Heart left ventricle (tissue), 16 donors: ENCODE results near the gene PLA2G2E. TPM values are rescaled to one million over a fixed set of nuclear protein-coding genes. Genes with fewer than 3 reads are reported as not detected.

Experiments
- ATAC-seq, 4 donors: fragments of 200-7000 bp; cut with Tn5 transposase; one replicate each; pipeline ENCODE4 v1.9.1; 2020 to 2022; ENCODE audit warnings: moderate library complexity in 4 of 4, mild to moderate bottlenecking in 3 of 4, moderate number of reproducible peaks in 1 of 4
- DNase-seq, 5 donors: peaks; one replicate each; pipeline ENCODE4 v3.0.0-alpha.2; 2020
- H3K27ac ChIP-seq, 12 donors: fragments of 200-600 bp; sonication (generic) in 4 of 12; one replicate each; pipeline versions ENCODE4 v1.5.0 to v1.8.0; 2016 to 2022; ENCODE audit warnings: mild to moderate bottlenecking in 2 of 12
- H3K27me3 ChIP-seq, 9 donors: fragments of 200-600 bp; sonication (generic) in 2 of 9; one replicate each; pipeline versions ENCODE4 v1.5.1 to v1.8.0; 2016 to 2022; ENCODE audit warnings: mild to moderate bottlenecking in 3 of 9
- H3K36me3 ChIP-seq, 9 donors: fragments of 200-600 bp; sonication (generic) in 2 of 9; one replicate each; pipeline versions ENCODE4 v1.5.0 to v1.8.0; 2018 to 2022; ENCODE audit warnings: mild to moderate bottlenecking in 2 of 9
- H3K4me1 ChIP-seq, 12 donors: fragments of 200-600 bp; sonication (generic) in 4 of 12; one replicate each; pipeline versions ENCODE4 v1.5.0 to v1.8.0; 2016 to 2022; ENCODE audit warnings: mild to moderate bottlenecking in 3 of 12
- H3K4me3 ChIP-seq, 12 donors: fragments of 200-600 bp; sonication (generic) in 4 of 12; one replicate each; pipeline versions ENCODE4 v1.5.0 to v1.8.0; 2017 to 2022; ENCODE audit warnings: mild to moderate bottlenecking in 9 of 12, moderate library complexity in 4 of 12
- H3K9me3 ChIP-seq, 12 donors: fragments of 200-600 bp; sonication (generic) in 4 of 12; one replicate each; pipeline versions ENCODE4 v1.5.0 to v1.8.0; 2016 to 2022; ENCODE audit warnings: mild to moderate bottlenecking in 1 of 12
- POLR2A ChIP-seq, 2 donors: fragments of 450-650 bp; IDR thresholded peaks; one replicate each; pipeline ENCODE4 v1.6.1; 2017; ENCODE audit warnings: antibody characterized with exemption in 2 of 2, mild to moderate bottlenecking in 2 of 2, moderate library complexity in 2 of 2
- WGBS, 4 donors: extraction: QIAGEN DNeasy Blood & Tissue Kit in 2 of 4; methylation state at CpG; one replicate each; pipeline versions ENCODE4 v1.1.5 to v1.1.7; 2013 to 2018; 5-methylcytosine and 5-hydroxymethylcytosine counted together
- intact Hi-C, 10 donors: fragments of 100-400 bp; cut with DNase I; formaldehyde crosslinking; loops; one replicate each; pipeline versions ENCODE4 v1.11.1 to v1.14.2; 2022
- polyA plus RNA-seq, 2 donors: library from polyadenylated mRNA; stranded (reverse); fragments of 200-250 nt; gene quantifications; one replicate each; pipeline ENCODE4 v1.2.3, GENCODE V29; 2013
- total RNA-seq, 9 donors: library from RNA; depleted of rRNA in 2 of 9; stranded (reverse); fragments of >200 nt in 2 of 9; fragmentation: NEBNext Ultra II Directional in 3 of 9; extraction: Animal tissue kit (Norgen Biotek cat#: 25700) in 3 of 9; gene quantifications; one replicate each; pipeline versions ENCODE4 v1.1.0 to v1.2.4, GENCODE V29; 2016 to 2023
- TF ChIP-seq, protein P1 (sequence below), 12 donors: fragments of 200-600 bp; sonication (generic) in 4 of 12; IDR thresholded peaks; one replicate each; pipeline versions ENCODE4 v1.5.0 to v1.8.0; 2018 to 2022; ENCODE audit warnings: antibody characterized with exemption in 12 of 12, mild to moderate bottlenecking in 5 of 12
- donor health status: ischemic (EF 13 %, LVEDD 7.1; RV severe dilation, severe dysfunction).
- donor health status: healthy with polysubstance abuse.
- donor health status: DM: no; HTN: yes; CAD: no.
- donor health status: DM: no; HTN: no; CAD: no.
- donor health status: ischemic (EF 25% LVEDD 6.9; RV normal size, moderate dysfunction).
- donor health status: ischemic (EF 25% LVEDD 5.7; RV mildly dilated, moderate dysfunction).
- donor health status: healthy.
- donor health status: DM: yes; HTN: yes; CAD: no.
- donor health status: ischemic (EF 35%, LVEDD 5.7; RV mildly dilated, moderate dysfunction).
- donor health status: nonischemic (EF 11% LVEDD 7.7; RV severe dilation, severe dysfunction).
- donor health status: DM: yes; HTN: yes; CAD: no.
- donor health status: PGD.
- donor health status: ischemic (EF 29% LVEDD 5.4; RV normal size, mild dysfunction).
- donor health status: nonischemic (EF 23%, LVEDD 6.1; RV moderate dilation, normal function).

The PLA2G2E gene
- total and polyA plus RNA-seq, 11 donors = not detected

DNA sequence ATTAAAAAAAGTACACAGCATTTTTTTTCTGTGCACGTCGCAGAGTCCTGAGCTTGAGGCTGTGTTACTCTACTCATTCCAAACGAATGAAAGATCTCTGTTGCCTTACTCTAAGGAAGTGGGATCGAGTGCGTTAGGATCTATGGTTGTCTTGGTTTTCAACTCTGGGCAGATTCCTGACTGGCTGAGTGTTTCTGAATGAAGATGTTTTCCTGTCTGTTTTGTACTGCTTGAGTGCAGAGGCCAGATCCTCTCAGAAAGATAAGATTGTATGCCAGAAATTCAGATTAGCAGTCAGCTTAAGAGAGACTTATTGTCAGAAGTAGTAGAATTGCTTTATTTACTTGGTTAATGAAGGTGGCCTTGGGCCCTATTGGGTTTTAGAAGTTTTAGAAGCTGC, 14.0 kb downstream of the PLA2G2E start:
- intact Hi-C loops = no loop called here
- no peaks in the 10 kb centered on the region for H3K27me3 ChIP-seq
- 86 to 94% (median 91%) methylated on average over 5 of the region's 5 CpGs for WGBS, 4 donors
- no peak overlapping the region for H3K4me3 ChIP-seq
- no peak overlapping the region for H3K27ac ChIP-seq
- H3K9me3 ChIP-seq = no peaks in the 10 kb centered on the region
- H3K4me1 ChIP-seq = no peaks in the 10 kb centered on the region
- TF ChIP-seq, protein P1, sequence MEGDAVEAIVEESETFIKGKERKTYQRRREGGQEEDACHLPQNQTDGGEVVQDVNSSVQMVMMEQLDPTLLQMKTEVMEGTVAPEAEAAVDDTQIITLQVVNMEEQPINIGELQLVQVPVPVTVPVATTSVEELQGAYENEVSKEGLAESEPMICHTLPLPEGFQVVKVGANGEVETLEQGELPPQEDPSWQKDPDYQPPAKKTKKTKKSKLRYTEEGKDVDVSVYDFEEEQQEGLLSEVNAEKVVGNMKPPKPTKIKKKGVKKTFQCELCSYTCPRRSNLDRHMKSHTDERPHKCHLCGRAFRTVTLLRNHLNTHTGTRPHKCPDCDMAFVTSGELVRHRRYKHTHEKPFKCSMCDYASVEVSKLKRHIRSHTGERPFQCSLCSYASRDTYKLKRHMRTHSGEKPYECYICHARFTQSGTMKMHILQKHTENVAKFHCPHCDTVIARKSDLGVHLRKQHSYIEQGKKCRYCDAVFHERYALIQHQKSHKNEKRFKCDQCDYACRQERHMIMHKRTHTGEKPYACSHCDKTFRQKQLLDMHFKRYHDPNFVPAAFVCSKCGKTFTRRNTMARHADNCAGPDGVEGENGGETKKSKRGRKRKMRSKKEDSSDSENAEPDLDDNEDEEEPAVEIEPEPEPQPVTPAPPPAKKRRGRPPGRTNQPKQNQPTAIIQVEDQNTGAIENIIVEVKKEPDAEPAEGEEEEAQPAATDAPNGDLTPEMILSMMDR (IDR thresholded peaks at IDR 0.05) = no peak
- no peak for TF ChIP-seq POLR2A (IDR thresholded peaks at IDR 0.05)
- peaks cover 2 to 100% (median 93%) of the 10 kb centered on the region in 9 donors for H3K36me3 ChIP-seq
- no peak for ATAC-seq
- no peak for DNase-seq

DNA sequence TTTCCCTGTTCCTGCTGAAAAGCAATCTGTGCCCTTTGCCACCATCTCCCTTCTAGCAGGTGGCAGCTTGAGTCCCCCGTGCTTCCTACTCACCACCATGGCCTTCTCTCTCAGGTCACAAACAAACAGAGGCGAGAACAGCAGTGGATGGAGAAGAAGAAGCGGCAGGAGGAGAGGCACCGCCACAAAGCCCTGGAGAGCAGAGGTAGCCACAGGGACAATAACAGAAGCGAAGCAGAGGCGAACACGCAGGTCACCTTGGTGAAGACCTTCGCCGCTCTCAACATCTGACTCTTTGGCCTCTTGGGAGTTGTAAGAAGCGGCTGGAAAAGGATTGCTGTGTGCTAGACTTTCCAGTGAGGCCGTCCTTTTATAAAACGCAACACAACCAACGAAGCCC, 16.0 kb downstream of the PLA2G2E start:
- peaks cover 2 to 100% (median 95%) of the 10 kb centered on the region in 9 donors for H3K36me3 ChIP-seq
- no peak overlapping the region for H3K4me3 ChIP-seq
- H3K27ac ChIP-seq = no peak overlapping the region
- no peaks in the 10 kb centered on the region for H3K27me3 ChIP-seq
- H3K9me3 ChIP-seq = no peaks in the 10 kb centered on the region
- ATAC-seq = no peak
- H3K4me1 ChIP-seq = no peaks in the 10 kb centered on the region
- 90 to 95% (median 94%) methylated on average over 13 of the region's 13 CpGs for WGBS, 4 donors
- intact Hi-C loops = no loop called here
- no peak for TF ChIP-seq POLR2A (IDR thresholded peaks at IDR 0.05)
- TF ChIP-seq, protein P1 (IDR thresholded peaks at IDR 0.05) = no peak
- DNase-seq = no peak

DNA sequence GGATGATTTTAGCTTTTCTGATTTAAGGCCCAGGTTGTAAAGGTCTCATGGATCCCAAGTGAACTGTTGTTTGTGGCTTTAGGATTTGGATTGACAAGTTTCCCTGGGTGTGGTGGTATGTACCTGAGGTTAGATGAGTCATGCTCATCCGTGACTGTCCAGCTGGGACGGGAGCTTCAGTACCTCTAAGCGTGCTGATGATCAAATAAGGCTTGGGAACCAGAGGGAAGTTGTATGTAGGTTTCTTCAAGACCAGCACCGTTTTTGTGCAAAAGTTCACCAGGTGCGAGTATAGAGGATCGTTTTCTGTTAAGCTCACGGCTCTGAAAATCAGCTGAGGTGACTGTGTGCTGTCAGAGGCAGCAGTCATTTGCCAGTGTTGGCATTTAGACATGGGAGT, 19.8 kb downstream of the PLA2G2E start:
- intact Hi-C loops = no loop called here
- DNase-seq (no peak), ATAC-seq (no peak)
- 93 to 96% (median 95%) methylated on average over 7 of the region's 7 CpGs for WGBS, 4 donors
- H3K4me3 ChIP-seq = no peak overlapping the region
- H3K9me3 ChIP-seq = no peaks in the 10 kb centered on the region
- no peaks in the 10 kb centered on the region for H3K4me1 ChIP-seq
- H3K27me3 ChIP-seq = no peaks in the 10 kb centered on the region
- no peak for TF ChIP-seq POLR2A (IDR thresholded peaks at IDR 0.05)
- TF ChIP-seq, protein P1 (IDR thresholded peaks at IDR 0.05) = no peak
- peaks cover 2 to 98% (median 94%) of the 10 kb centered on the region in 9 donors for H3K36me3 ChIP-seq
- H3K27ac ChIP-seq = no peak overlapping the region

DNA sequence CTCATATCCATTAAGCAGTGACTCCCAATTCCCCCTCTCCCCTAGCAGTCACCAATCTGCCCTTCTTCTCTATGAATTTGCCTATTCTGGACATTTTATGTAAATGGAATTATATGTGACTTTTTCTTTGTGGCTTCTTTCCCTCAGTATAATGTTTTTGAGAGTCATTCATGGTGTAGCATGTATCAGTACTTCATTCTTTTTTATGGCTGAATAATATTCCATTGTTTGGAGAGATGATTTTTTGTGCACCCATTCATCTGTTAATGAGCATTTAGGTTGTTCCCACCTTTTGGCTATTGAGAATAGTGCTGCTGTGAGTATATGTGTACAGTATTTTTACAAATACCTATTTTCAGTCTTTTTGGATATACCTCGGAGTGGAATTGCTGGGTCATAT, 21.8 kb downstream of the PLA2G2E start:
- H3K4me1 ChIP-seq = no peaks in the 10 kb centered on the region
- TF ChIP-seq POLR2A (IDR thresholded peaks at IDR 0.05) = no peak
- TF ChIP-seq, protein P1 (IDR thresholded peaks at IDR 0.05) = no peak
- no peak overlapping the region for H3K27ac ChIP-seq
- 92 to 98% (median 94%) methylated on average over 1 of the region's 1 CpG for WGBS, 4 donors
- intact Hi-C loops = no loop called here
- peaks cover 0 to 97% (median 94%) of the 10 kb centered on the region in 9 donors for H3K36me3 ChIP-seq
- ATAC-seq = no peak
- no peaks in the 10 kb centered on the region for H3K9me3 ChIP-seq
- no peaks in the 10 kb centered on the region for H3K27me3 ChIP-seq
- no peak overlapping the region for H3K4me3 ChIP-seq
- DNase-seq = no peak
